ENCODE results near the gene CCT6B. TPM values are rescaled to one million over a fixed set of nuclear protein-coding genes. Genes with fewer than 3 reads are reported as not detected.
"Not testable (repeated sequence)": the region's sequence is repeated elsewhere in the genome, so short reads cannot be mapped to it uniquely, and the experiment has no call there.

Gene CCT6B
- total RNA-seq, 1 experiment from 2014 or later: 0.72 TPM

DNA sequence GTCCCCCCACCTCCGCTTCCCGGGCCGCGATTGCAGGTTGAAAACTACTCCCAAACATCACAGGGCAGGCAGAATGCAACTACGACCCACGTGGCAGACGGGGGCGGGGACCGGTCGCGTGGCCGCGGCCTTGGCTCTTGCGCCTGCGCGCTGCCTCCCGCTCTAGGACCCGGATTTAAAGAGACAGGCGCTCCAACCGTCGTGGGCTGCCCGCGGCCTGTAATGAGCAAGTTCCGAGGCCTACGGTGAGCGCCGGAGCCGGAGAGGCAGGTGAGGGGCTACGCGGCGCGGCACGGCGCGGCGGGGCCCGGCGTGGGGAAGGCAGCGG is 19.1 kb upstream of the CCT6B start, which contains the start of gene LIG3:
Gene LIG3, plus strand, starts transcription at position 160 of the 328 bp plus-strand sequence. CDS start 2,494 bp downstream, outside the sequence.
- peak; percentile 88 for DNase-seq (ENCODE audit: low read depth)

DNA sequence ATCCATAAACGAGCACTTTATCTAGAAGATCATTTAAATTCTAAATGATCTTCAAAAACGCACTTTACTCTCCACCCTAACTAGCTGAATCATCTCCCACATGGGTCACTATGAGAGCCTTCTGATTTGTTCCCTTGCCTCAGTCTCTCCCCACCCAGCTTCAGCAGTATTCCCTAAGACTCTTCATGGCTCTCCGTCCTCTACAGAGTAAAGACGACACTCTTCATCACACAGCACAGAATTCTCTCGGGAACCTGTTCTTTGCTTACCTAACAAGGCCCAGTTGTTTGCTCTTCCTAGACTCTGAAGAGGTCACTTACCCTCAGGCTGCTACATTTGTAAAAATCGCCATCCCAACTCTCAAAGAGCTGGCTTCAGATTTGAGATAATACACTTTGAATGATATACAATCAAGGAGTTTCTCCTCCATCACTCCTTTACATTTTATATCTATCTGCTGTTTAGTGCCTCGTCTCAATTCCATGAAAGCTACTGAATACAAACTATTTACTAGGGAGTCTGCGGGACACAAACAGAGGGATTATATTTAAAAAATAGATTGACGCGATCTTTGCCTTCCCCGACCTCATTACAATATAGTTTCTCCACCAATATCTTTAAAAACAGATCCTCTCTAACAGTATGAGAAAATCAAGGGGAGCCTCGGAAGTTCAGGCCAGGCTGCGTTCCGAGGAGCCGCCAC is 18.5 kb upstream of the CCT6B start:
- DNase-seq (ENCODE audit: low read depth): no peak

DNA sequence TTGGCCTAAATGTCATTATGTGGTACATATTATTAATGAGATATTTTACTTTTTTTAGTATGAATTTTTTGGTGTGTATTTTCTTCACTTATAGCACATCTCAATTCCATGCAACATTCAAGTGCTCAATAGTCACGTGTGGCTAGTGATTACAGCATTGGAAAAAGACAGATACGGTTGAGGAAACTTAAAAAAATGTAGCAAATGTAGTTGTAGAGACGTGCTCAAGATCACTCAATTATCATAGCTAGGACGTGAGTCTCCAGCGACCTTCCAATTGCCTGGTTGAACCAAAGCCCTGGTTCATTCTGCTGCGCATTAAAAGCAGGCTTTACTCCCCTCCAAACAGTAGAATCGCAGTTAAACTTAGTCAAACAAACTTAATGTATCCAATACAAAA is 17.9 kb upstream of the CCT6B start:
- no peak for DNase-seq (ENCODE audit: low read depth)

DNA sequence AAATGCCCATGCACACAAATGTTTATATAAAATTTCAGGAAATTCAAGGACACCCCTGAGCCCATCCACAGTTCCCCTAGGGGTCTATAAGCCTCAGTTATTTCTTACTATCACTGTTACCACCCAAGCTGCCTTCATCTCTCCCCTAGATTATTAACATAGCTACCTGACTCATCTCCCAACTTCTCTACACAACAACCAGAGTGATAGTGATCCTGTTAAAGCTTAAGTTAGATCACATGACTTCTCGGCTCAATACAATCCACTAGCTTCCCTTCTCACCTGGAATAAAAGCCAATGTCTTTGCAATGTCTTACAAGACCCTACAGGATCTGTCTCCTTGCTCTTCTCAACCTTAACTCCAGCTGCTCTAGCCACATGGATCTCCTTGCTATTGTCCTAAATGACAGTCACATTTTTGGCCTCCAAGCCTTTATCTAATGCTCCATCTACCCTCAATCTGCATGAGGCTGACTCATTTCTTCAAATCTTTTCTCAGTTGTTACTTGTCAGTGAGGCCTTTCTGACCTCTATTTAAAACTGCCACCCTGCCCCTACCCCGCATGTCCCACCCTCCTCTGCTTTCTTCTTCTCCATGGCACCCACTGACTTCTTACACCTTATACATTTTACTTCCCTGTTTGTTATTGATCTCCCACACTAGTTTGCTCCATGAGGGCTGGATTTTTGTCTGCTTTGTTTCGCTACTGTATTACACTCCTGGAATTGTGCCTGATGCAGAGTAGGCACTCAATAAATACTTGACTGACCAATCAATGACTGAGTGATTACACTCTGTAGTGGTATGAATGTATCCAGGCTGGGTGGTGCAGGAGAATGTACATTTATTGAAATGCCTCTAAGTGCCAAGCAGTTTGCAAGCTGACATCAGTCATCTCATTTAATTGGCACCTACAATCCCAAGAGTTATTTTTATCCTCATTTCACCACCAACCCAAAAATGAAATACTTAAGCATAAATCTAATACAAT is 13.8 kb upstream of the CCT6B start:
- peak; percentile 10 for DNase-seq (ENCODE audit: low read depth)

DNA sequence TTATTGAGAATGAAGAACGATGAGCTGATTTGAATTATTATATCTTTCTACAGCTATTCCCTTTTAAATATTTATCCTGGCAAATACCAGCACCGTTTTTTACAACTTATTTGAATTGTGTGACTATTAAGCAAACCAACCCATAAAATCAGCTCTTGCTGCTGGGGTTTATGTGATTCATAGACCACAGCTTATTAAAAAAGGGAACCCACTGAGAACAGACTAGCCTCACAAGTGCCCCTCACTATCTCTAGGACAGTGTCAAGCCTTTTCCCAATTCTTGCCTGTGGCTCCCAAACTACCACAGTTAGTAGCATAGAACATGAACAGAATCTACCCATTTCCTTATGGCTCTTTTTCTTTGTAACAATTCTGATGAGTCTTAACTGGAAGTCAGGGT is 12.9 kb upstream of the CCT6B start:
- no peak for DNase-seq (ENCODE audit: low read depth)

DNA sequence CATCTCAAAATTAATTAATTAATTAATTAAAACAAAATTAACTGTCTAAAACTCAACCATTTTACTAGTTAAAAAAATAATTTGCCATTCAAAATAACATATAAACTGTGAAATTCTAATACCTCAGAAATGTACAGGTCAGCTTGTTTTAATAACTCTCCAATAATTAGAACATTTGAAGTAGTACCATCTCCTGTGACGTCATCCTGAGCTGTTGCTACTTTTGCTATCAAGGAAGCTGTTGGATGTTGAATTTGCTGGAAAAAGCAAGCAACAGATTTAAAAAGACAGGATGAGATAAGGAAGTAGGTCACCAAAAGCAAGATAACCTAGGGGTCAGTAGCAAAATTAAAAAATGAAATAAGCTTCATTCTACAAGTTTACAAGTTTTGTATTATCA is 2.8 kb downstream of the CCT6B start:
- DNase-seq (ENCODE audit: low read depth): no peak

DNA sequence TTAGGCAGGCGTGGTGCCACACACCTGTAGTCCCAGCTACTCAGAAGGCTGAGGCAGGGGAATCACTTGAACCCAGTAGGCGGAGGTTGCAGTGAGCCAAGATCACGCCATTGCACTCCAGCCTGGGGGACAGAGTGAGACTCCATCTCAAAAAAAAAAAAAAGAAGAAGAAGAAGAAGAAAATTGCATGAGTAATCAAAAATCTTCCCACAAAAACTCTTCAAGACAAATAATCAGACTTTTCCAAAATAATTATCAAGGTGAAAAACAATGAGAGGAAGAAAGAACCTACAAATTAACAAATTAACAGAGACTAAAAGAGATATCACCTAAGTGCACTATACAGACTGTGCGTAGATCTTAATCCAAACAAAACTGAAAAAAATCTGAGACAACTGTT is 10.5 kb downstream of the CCT6B start:
- DNase-seq (ENCODE audit: low read depth): not testable (repeated sequence)

DNA sequence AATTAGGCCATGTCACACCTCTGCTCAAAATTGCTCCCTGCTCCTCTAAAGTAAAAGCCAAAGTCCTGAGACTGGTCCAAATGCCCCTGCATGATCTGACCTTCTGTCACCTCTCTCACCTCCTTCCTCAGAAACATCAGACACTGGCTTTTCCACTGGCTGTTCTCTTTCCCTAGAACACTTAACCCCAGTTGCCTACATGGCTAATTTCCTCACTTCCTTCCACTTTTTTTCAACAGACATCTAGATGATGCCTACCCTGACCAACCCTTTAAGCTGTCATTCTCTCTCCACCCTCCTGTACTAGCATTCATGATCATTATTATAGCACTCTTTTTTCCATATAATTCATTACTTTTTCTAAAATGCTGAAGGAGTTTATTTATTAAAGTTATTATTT is 31.0 kb downstream of the CCT6B start:
- no peak for DNase-seq (ENCODE audit: low read depth)

DNA sequence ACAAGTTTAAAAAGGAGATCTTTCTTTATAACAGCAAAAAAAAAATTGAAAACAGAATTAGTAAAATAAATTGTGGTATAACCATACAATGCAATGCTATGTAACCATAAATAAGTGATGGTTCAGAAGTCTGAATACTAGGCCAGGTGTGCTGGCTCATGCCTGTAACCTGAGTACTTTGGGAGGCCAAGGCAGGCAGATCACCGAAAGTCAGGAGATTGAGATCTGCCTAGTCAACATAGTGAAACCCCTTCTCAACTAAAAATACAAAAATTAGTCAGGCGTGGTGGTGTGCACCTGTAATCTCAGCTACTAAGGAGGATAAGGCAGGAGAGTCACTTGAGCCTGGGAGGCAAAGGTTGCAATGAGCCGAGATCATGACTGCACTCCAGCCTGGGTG is 34.6 kb downstream of the CCT6B start:
- no peak for DNase-seq (ENCODE audit: low read depth)

DNA sequence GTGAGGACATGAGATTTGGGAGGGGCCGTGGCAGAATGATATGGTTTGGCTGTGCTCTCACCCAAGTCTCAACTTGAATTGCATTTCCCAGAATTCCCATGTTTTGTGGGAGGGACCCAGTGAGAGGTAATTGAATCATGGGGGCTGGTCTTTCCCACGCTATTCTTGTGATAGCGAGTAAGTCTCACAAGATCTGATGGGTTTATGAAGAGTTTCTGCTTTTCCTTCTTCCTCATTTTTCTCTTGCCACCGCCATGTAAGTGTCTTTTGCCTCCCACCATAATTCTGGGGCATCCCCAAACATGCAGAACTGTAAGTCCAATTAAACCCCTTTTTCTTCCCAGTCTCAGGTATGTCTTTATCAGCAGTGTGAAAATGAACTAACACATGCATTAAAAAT is 40.6 kb downstream of the CCT6B start:
- DNase-seq (ENCODE audit: low read depth): no peak

DNA sequence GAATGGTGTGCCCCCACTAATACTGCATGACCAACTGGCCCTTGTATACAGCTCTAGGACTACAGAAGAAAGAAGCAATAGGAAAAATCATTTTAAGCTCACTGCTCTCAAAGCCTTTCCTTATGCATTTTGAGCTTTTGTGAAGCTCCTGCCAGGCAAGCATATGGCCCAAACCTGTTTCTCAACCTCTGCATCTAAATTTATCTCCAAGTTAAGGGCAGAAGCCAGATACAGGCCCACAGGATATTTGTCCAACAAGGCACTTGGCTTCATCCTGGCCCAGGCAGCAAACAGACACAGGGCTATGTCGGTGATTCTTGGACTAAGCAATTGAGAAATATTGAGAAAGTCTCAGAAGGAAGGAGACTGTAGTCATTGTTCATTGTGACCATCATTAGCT is 43.9 kb downstream of the CCT6B start:
- DNase-seq (ENCODE audit: low read depth): no peak

DNA sequence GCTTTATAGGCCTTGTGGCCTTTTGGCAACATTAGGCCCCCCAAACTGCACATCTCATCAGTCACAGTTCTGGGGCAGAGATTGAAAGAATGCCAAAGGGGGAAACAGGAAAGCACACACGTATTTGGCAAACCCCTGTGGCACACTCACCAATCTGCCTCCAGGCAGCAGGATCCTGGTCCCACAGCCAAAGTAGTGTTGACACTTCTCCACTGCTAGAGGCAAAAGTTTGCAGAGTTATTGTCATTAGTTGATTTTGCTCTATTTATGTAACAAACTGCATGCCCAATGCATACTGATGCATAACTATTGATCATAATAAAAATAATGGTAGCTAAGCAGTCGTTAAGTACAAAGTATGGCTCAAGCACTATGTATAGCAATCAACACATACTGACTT is 45.1 kb downstream of the CCT6B start:
- no peak for DNase-seq (ENCODE audit: low read depth)

DNA sequence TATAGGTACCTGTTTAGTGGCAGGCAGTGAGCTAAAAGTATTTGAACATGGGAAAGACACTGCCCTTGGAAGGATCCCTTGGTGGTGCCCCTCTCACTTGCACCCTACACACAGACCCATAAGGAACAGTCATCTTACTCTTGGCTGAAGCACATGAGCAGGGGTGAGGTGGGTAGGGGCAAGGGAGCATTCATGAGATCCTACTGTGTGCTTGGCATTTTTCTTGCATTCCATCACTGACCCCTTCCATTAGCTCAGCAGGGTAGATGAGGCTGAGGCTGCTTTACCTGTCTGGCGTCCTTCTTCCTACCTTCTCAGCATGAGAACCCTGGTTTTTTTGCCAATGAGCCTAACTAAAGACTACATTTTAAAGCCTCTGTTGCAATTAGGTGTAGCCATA is 48.3 kb downstream of the CCT6B start:
- no peak for DNase-seq (ENCODE audit: low read depth)

DNA sequence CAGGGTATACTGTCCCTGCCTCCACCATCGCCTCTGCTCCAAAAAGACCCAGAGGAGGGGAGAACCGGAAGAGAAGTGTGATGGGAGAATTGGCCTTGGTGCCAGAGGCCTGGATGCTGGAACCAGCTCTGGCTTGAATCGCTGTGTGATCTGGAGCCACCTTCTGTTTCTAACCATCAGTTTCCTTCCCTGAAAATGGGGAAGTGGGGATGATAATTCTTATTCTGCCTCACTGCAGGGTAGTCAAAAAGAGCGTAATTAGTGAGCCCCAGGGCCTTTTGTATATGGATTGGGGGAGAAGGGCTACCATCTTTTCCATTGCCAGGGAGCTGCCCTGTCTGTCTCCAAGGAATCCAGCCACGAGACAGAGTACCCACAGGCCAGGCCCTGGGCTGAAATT is 52.2 kb downstream of the CCT6B start:
- DNase-seq (ENCODE audit: low read depth): no peak

DNA sequence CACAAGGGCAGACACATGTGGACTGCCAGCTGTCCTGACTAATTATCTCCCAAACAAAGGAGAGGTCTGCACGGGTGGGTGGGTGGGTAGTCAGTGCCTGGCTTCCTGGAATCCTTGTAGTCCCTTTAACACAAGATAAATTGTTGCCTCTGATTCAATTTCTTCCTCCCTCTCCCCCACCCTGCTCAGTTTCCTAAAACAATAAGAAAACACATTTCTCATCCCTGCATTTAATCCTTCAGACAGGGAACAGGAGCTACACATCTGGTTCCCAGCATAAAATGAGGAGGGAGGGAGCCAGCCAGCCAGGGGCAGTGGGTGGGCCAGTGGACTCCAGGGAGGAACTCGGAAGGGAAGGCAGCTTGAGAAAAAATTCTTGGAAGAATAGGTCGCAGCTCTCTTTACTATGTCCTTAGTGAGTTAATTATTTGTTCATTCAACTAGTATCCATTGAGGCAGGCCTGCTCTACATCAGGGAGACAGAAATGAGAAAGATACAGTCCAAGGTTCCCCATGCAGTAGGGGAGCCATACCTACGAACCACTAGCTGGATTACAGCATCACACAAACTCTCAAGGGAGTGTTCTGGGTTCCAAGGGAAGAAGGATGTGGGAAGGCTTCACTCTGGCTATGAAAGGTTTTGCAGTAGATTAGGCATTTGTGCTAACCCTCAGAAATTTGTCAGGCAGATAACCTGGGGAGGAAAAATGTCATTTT is 58.3 kb downstream of the CCT6B start:
- DNase-seq (ENCODE audit: low read depth): no peak

DNA sequence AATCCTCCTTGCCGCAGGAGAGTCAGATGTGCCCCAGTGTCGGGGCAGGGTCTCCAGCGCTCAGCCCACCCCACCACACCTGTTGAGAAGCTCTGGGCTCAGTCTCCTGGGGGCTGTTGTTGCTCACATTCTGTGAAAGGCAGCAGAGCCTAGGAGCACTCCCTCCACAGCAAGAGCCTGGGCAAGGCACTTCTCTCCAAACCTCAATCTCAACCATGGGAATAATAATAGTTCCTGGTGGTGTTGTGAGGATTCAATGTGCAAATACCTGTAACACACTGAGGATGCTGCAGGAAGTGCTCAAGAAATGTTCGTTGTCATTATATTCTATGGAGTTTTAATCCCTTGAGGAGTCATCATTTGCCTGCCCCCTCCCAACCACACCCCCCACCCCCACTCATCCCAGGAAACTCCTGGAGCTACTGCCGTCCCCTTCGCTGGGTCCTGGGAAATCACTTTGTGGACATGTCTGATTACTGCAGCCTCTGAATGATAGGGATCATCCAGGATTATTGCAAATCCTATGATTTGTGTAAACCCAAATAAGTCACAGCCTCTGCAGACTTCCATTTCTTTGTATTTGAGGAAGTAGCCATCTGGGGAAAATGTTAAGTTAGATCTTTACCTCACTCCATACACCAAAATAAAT is 61.5 kb downstream of the CCT6B start:
- no peak for DNase-seq (ENCODE audit: low read depth)

DNA sequence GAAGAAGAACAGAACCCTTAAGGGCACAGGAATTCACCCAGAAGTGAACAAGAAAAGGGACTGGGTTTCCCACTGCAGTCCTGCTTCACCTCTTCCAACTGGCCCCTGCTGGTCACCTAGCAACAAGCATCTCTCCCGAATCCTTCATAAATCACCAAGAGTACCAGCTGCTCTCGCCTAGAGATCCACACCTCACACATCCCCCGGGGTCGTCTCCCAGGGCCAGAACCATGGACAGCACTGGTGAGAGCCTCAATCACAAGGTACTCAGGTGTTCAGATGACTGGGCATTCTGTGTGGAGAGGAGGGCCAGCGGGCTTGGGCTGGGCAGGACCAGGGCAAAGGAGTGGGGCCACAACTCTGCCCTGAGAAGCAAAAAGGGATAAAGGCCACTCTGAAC is 65.9 kb downstream of the CCT6B start:
- no peak for DNase-seq (ENCODE audit: low read depth)

DNA sequence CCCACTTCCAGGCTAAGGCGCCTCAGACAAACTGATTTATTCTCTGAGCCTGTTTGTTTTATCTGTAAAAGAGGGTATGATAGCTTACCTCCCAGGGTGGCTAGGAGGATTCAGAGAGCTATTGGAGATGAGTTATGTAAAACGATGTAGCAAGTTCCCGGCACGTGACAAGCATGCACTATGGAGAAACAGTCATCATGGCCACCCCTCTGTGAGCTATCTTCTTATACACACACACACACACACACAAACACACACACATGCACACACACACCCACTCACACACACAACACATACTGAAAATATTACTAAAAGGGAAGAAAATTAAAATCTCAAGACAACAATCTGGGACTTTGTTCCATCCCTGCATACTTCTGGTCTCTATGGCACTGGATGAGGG is 66.3 kb downstream of the CCT6B start:
- DNase-seq (ENCODE audit: low read depth): no peak

DNA sequence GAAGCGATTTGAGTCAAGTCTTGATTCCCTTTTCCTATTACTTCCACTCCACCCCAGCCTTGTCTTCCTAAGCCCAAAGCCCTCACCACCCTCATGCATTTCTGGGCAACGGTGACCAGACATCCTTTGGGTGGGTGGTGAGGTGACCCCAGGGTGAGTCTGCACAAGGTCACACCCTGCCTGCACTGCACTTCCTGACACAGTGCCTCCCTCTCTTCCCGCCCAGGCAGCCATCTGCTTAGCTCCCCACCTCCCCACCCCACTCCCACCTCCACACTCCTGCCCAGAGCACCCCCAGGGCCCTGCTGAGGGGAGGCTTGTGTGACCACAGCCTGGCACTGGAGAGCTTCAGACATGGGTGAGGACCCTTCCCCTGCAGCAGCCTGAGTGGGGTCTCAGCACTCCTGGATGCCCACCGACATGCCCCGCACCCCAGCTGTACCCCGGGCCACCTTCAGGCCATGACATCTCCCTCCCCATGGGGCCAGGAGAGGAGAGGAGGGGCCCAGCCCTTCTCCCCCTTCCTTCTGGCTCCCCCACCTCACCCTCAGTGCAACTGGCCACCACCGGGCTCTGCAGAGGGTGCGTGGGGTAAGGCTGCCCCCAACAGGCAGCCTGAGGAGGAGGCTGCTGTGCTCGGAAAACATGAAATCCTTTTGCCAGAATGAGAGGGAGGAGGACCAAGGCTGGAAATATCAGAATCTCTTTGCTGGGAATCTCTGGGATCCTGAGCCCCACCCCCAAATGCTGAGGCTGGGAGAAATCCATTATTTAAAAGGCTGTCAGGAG is 68.6 kb downstream of the CCT6B start:
- DNase-seq (ENCODE audit: low read depth): peak; percentile 10

DNA sequence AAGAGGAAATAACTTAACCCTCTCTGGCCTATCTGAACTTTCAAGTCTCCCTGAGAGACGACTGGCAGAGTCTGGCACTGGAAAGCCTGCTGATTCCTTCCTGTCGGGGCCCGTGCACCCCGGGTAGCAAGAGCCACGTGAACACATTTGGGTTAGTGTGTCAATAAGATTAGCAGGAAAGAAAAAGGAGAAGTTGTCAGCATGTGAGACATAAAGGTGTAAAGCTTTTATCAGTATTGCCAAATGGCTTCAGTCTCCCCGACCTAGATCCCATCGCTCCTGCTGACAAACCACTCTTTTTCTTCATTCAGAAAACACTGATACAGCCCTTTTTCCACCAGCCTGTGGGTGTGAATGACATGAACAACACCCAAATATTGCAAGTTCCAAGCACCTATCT is 74.4 kb downstream of the CCT6B start:
- DNase-seq (ENCODE audit: low read depth): no peak

DNA sequence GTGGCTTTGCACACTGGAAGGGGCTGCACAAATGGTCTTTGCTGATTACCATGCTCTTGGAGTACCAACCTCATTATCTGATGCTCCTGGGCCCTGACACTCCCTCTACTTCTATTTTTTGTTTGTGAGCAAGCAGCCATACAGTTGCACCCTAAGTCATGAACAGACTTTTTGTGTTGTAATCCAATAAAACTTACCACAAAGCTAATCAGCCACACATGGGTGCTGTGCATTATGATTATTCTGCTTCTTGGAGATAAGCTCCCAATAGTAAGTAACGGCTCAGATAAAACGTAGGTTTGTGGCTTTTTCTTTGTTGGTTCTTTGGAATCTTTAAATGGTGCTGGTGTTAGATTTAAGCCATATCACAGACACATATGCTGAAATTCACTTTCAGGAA is 76.2 kb downstream of the CCT6B start:
- DNase-seq (ENCODE audit: low read depth): no peak

Measured in RPMI7951 (cell line).